HL-60 (cell line): ENCODE data around the gene CHM.

Experiments
- DNase-seq, 2 experiments: peaks; one replicate each; pipeline ENCODE4 v3.0.0-alpha.2; 2010 to 2020; ENCODE audit warnings: low read depth in 1 of 2, low spot score in 1 of 2
- H3K27ac ChIP-seq: fragments of 250-450 bp; sonication (Bioruptor Pico); replicated peaks from 2 replicates; pipeline ENCODE4 v1.5.1; 2020; ENCODE audit warnings: mild to moderate bottlenecking, moderate library complexity
- H3K27me3 ChIP-seq: fragments of 250-450 bp; sonication (Bioruptor Pico); 2 replicates; pipeline ENCODE4 v1.5.1; 2021; ENCODE audit warnings: mild to moderate bottlenecking, moderate library complexity; ENCODE audit not compliant: insufficient read depth, poor library complexity, severe bottlenecking
- H3K4me3 ChIP-seq: replicated peaks from 2 replicates; pipeline ENCODE4 v1.5.1; 2011; ENCODE audit warnings: mild to moderate bottlenecking, control low read depth, low read length; ENCODE audit not compliant: insufficient read depth
- GABPA ChIP-seq: IDR thresholded peaks from 2 replicates; pipeline ENCODE4 v1.6.1; 2012; ENCODE audit warnings: low read depth
- POLR2AphosphoS5 ChIP-seq: IDR thresholded peaks from 2 replicates; pipeline ENCODE4 v1.6.1; 2012; ENCODE audit warnings: low read depth
- REST ChIP-seq: IDR thresholded peaks from 2 replicates; pipeline ENCODE4 v1.6.1; 2012; ENCODE audit warnings: low read depth; ENCODE audit not compliant: insufficient replicate concordance
- SPI1 ChIP-seq: IDR thresholded peaks from 2 replicates; pipeline ENCODE4 v1.6.1; 2012; ENCODE audit warnings: low read depth, mild to moderate bottlenecking, borderline replicate concordance
- TF ChIP-seq, protein P1 (sequence below): IDR thresholded peaks from one replicate; pipeline ENCODE4 v1.5.1; 2011; ENCODE audit warnings: low read length, control low read depth, inconsistent platforms; ENCODE audit not compliant: insufficient read depth

Gene CHM

GRCh38 chrX:86039625-86040568 lies 7.5 kb downstream of the CHM start:
- Histone ChIP-seq H3K27ac (no peak overlapping the region), H3K27me3 (no peaks in the 10 kb centered on the region), H3K4me3 (no peak overlapping the region)
- no peak for DNase-seq
- TF ChIP-seq POLR2AphosphoS5 (no peak), REST (no peak), GABPA (no peak), SPI1 (no peak)
- TF ChIP-seq, protein P1, sequence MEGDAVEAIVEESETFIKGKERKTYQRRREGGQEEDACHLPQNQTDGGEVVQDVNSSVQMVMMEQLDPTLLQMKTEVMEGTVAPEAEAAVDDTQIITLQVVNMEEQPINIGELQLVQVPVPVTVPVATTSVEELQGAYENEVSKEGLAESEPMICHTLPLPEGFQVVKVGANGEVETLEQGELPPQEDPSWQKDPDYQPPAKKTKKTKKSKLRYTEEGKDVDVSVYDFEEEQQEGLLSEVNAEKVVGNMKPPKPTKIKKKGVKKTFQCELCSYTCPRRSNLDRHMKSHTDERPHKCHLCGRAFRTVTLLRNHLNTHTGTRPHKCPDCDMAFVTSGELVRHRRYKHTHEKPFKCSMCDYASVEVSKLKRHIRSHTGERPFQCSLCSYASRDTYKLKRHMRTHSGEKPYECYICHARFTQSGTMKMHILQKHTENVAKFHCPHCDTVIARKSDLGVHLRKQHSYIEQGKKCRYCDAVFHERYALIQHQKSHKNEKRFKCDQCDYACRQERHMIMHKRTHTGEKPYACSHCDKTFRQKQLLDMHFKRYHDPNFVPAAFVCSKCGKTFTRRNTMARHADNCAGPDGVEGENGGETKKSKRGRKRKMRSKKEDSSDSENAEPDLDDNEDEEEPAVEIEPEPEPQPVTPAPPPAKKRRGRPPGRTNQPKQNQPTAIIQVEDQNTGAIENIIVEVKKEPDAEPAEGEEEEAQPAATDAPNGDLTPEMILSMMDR: no peak

GRCh38 chrX:86033385-86033784 lies 14.0 kb downstream of the CHM start:
- TF ChIP-seq, protein P1: no peak
- TF ChIP-seq GABPA (no peak), REST (no peak), SPI1 (no peak)
- Histone ChIP-seq H3K4me3 (no peak overlapping the region), H3K27me3 (no peaks in the 10 kb centered on the region), H3K27ac (no peak overlapping the region)
- DNase-seq: no peak

DNA sequence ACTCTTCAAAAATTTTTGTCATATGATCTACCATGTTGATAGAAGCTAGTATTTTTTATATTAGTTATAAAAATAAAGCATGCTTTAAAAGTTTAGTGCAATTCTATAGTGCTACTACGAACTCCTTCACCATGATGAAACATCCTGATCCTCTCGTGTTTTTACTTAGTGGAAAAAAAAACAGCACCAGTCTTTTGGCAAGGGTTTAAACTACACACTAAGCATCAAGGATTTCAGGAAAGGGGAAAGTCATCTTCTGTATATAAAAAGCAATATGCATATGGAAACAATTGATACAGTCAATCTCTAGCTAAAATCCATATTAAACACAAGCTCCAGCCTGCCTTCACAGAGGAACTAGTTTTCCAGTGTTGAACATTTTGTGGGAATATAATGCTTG lies 18.7 kb downstream of the CHM start:
- Histone ChIP-seq H3K4me3 (no peak overlapping the region), H3K27ac (no peak overlapping the region)
- TF ChIP-seq SPI1 (no peak), GABPA (no peak), REST (no peak)
- TF ChIP-seq, protein P1: no peak

More for the DNA sequence above, 18.7 kb downstream of the CHM start:
- DNase-seq: no peak
- H3K27me3 ChIP-seq: no peaks in the 10 kb centered on the region
